PC-3 (cell line): ENCODE results near the gene ADGRG3. TPM values are rescaled to one million over a fixed set of nuclear protein-coding genes. Genes with fewer than 3 reads are reported as not detected.
A peak's percentile ranks its signal among the peaks of the same experiment; 100 is the strongest.

Experiments
- ATAC-seq: fragments of 200-7000 bp; cut with Tn5 transposase; 2 replicates; pipeline ENCODE4 v1.9.1; 2020; ENCODE audit warnings: mild to moderate bottlenecking, moderate library complexity
- BruUV-seq: library from RNA; stranded (reverse); fragments of 400-500 nt; replicated peaks from 2 replicates; lab custom pipeline; 2021; lab: Mats Ljungman, UMichigan
- CTCF ChIA-PET: fragments of 300-600 bp; sonication (Branson Sonifier 250); formaldehyde crosslinking; loops from one replicate; lab custom pipeline; 2022; ENCODE audit warnings: antibody characterized with exemption; lab: Charles Lee
- POLR2A ChIA-PET: fragments of 300-600 bp; sonication (Branson Sonifier 250); formaldehyde crosslinking; loops from one replicate; lab custom pipeline; 2022; ENCODE audit warnings: antibody characterized with exemption; ENCODE audit not compliant: unreplicated experiment; lab: Charles Lee
- DNase-seq: peaks from one replicate; pipeline ENCODE4 v3.0.0-alpha.2; 2015
- H2AFZ ChIP-seq: fragments of 300-600 bp; sonication (generic); 2 replicates; pipeline ENCODE4 v1.6.0; 2016; ENCODE audit warnings: antibody characterized with exemption, low read length
- H3F3A ChIP-seq: fragments of 300-600 bp; sonication (generic); one replicate; pipeline ENCODE4 v1.6.0; 2017; ENCODE audit warnings: antibody characterized with exemption, low read length, control low read depth, mild to moderate bottlenecking; ENCODE audit not compliant: unreplicated experiment
- H3K27ac ChIP-seq: fragments of 300-600 bp; sonication (generic); 2 replicates; pipeline ENCODE4 v1.5.1; 2016; ENCODE audit warnings: mild to moderate bottlenecking, low read length
- H3K27me3 ChIP-seq: fragments of 300-600 bp; sonication (generic); 2 replicates; pipeline ENCODE4 v1.6.1; 2016; ENCODE audit warnings: low read length, mixed read lengths
- H3K36me3 ChIP-seq: fragments of 300-600 bp; sonication (generic); 2 replicates; pipeline ENCODE4 v1.6.1; 2016; ENCODE audit warnings: low read depth, mixed run types, low read length, mixed read lengths
- H3K4me1 ChIP-seq: fragments of 300-600 bp; sonication (generic); 2 replicates; pipeline ENCODE4 v1.5.1; 2016; ENCODE audit warnings: low read length; ENCODE audit not compliant: insufficient read depth
- H3K4me2 ChIP-seq: fragments of 300-600 bp; sonication (generic); 2 replicates; pipeline ENCODE4 v1.6.0; 2016; ENCODE audit warnings: low read length
- H3K4me3 ChIP-seq: fragments of 300-600 bp; sonication (generic); 2 replicates; pipeline ENCODE4 v1.5.1; 2016; ENCODE audit warnings: mild to moderate bottlenecking, low read length, mixed read lengths
- H3K79me2 ChIP-seq: fragments of 300-600 bp; sonication (generic); 2 replicates; pipeline ENCODE4 v1.6.1; 2017; ENCODE audit warnings: low read length, mixed read lengths
- H3K9ac ChIP-seq: fragments of 300-600 bp; sonication (generic); 2 replicates; pipeline ENCODE4 v1.6.0; 2016; ENCODE audit warnings: mild to moderate bottlenecking, low read length
- H3K9me2 ChIP-seq: fragments of 300-600 bp; sonication (generic); replicated peaks from 2 replicates; pipeline ENCODE4 v1.6.1; 2016; ENCODE audit warnings: mixed run types, low read length, mixed read lengths
- H3K9me3 ChIP-seq: fragments of 300-600 bp; sonication (generic); 2 replicates; pipeline ENCODE4 v1.6.1; 2016; ENCODE audit warnings: low read length, mixed read lengths
- H4K20me1 ChIP-seq: fragments of 300-600 bp; sonication (generic); 2 replicates; pipeline ENCODE4 v1.6.1; 2016; ENCODE audit warnings: low read length, mixed read lengths
- EZH2 ChIP-seq: fragments of 300-600 bp; sonication (generic); IDR thresholded peaks from one replicate; pipeline ENCODE4 v1.6.1; 2017; ENCODE audit warnings: antibody characterized with exemption, mild to moderate bottlenecking, low read length; ENCODE audit not compliant: unreplicated experiment
- EZH2phosphoT487 ChIP-seq: fragments of 300-600 bp; sonication (generic); IDR thresholded peaks from 2 replicates; pipeline ENCODE4 v1.6.1; 2018; ENCODE audit warnings: mild to moderate bottlenecking, antibody characterized with exemption, low read length, borderline replicate concordance
- intact Hi-C: fragments of 100-400 bp; cut with micrococcal nuclease; formaldehyde crosslinking; loops from 2 replicates; pipeline ENCODE4 v1.9.0; 2023
- total RNA-seq: library from RNA; depleted of rRNA; stranded (reverse); fragments of >200 nt; gene quantifications from 2 replicates; pipeline ENCODE4 v1.2.3, GENCODE V29; 2014
- TF ChIP-seq, protein P1 (sequence below): fragments of 300-600 bp; sonication (generic); conservative IDR thresholded peaks from 2 replicates; pipeline ENCODE4 v1.5.1; 2017; ENCODE audit warnings: antibody characterized with exemption, low read depth, mild to moderate bottlenecking, low read length

Gene ADGRG3
- total RNA-seq, 1 experiment from 2014 or later, result not detected

- H3K9ac ChIP-seq, result no peak overlapping the region
- H3F3A ChIP-seq, result no peaks in the 10 kb centered on the region
- POLR2A ChIA-PET, result no interaction called here
- no peak for DNase-seq
- H3K79me2 ChIP-seq, result no peaks in the 10 kb centered on the region
- H3K4me2 ChIP-seq, result no peak overlapping the region
- no peaks in the 10 kb centered on the region for H3K4me1 ChIP-seq
- H3K27ac ChIP-seq, result no peak overlapping the region
- H3K36me3 ChIP-seq, result no peaks in the 10 kb centered on the region
- CTCF ChIA-PET, result no interaction called here
- H4K20me1 ChIP-seq, result no peaks in the 10 kb centered on the region
- no peaks in the 10 kb centered on the region for H3K9me2 ChIP-seq
- no peak overlapping the region for H3K4me3 ChIP-seq
- TF ChIP-seq EZH2phosphoT487 (no peak), EZH2 (no peak)
- TF ChIP-seq, protein P1, sequence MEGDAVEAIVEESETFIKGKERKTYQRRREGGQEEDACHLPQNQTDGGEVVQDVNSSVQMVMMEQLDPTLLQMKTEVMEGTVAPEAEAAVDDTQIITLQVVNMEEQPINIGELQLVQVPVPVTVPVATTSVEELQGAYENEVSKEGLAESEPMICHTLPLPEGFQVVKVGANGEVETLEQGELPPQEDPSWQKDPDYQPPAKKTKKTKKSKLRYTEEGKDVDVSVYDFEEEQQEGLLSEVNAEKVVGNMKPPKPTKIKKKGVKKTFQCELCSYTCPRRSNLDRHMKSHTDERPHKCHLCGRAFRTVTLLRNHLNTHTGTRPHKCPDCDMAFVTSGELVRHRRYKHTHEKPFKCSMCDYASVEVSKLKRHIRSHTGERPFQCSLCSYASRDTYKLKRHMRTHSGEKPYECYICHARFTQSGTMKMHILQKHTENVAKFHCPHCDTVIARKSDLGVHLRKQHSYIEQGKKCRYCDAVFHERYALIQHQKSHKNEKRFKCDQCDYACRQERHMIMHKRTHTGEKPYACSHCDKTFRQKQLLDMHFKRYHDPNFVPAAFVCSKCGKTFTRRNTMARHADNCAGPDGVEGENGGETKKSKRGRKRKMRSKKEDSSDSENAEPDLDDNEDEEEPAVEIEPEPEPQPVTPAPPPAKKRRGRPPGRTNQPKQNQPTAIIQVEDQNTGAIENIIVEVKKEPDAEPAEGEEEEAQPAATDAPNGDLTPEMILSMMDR, result no peak
- H2AFZ ChIP-seq, result no peak overlapping the region
- no TSS peak for BruUV-seq
- intact Hi-C loops, result no loop called here
- H3K27me3 ChIP-seq, result no peaks in the 10 kb centered on the region
- ATAC-seq, result no peak
- no peaks in the 10 kb centered on the region for H3K9me3 ChIP-seq
Measured at GRCh38 chr16:57667048-57667525, 1.0 kb upstream of the ADGRG3 start.

GRCh38 chr16:57667526-57668262, 412 bp upstream of the ADGRG3 start:
- ChIA-PET POLR2A (no interaction called here), CTCF (no interaction called here)
- Histone ChIP-seq H3F3A (no peaks in the 10 kb centered on the region), H3K27ac (no peak overlapping the region), H4K20me1 (no peaks in the 10 kb centered on the region), H3K36me3 (no peaks in the 10 kb centered on the region), H3K4me1 (no peaks in the 10 kb centered on the region), H3K79me2 (no peaks in the 10 kb centered on the region), H3K27me3 (no peaks in the 10 kb centered on the region), H3K4me3 (no peak overlapping the region), H3K9ac (no peak overlapping the region), H3K4me2 (no peak overlapping the region), H2AFZ (no peak overlapping the region), H3K9me2 (no peaks in the 10 kb centered on the region), H3K9me3 (no peaks in the 10 kb centered on the region)
- no peak for TF ChIP-seq EZH2
- TF ChIP-seq, protein P1, result peak; percentile 32; the same call in 1 of the 2 replicates
- no peak for ATAC-seq
- BruUV-seq, result no TSS peak
- DNase-seq, result no peak
- intact Hi-C loops, result no loop called here
